Breast epithelium (tissue), 4 donors: Measurements from ENCODE around the gene FLYWCH2. TPM values are rescaled to one million over a fixed set of nuclear protein-coding genes. Genes with fewer than 3 reads are reported as not detected.

Experiments used
- DNase-seq, 2 donors: peaks; one replicate each; pipeline ENCODE4 v3.0.0-alpha.2; 2019; ENCODE audit warnings: low spot score in 2 of 2
- H3K27ac ChIP-seq, 2 donors: fragments of 200-600 bp; sonication (generic) in 1 of 2; one replicate each; pipeline ENCODE4 v1.5.1; 2016 to 2019; ENCODE audit warnings: mild to moderate bottlenecking in 1 of 2
- H3K27me3 ChIP-seq, 2 donors: fragments of 200-600 bp; sonication (generic) in 1 of 2; one replicate each; pipeline versions ENCODE4 v1.5.1 to v1.6.0; 2017 to 2019; ENCODE audit warnings: control low read depth in 1 of 2, mild to moderate bottlenecking in 1 of 2
- H3K36me3 ChIP-seq: fragments of 200-600 bp; one replicate; pipeline ENCODE4 v1.5.1; 2019
- H3K4me1 ChIP-seq, 2 donors: fragments of 200-600 bp; sonication (generic); one replicate each; pipeline ENCODE4 v1.5.1; 2016 to 2019; ENCODE audit warnings: control low read depth in 1 of 2
- H3K4me3 ChIP-seq, 3 donors: fragments of 200-600 bp; sonication (generic); 1 replicate in 2 of 3; 2 replicates in 1 of 3; pipeline ENCODE4 v1.5.1; 2016 to 2019; ENCODE audit warnings: mild to moderate bottlenecking in 3 of 3, moderate library complexity in 2 of 3
- H3K9me3 ChIP-seq, 2 donors: fragments of 200-600 bp; sonication (generic) in 1 of 2; one replicate each; pipeline ENCODE4 v1.5.1; 2016 to 2019; ENCODE audit warnings: control low read depth in 1 of 2
- CTCF ChIP-seq, 3 donors: fragments of 450-650 bp; IDR thresholded peaks; one replicate each; pipeline ENCODE4 v1.5.1; 2016 to 2017; ENCODE audit warnings: antibody characterized with exemption in 3 of 3, mild to moderate bottlenecking in 3 of 3, moderate library complexity in 3 of 3
- POLR2A ChIP-seq: fragments of 450-650 bp; IDR thresholded peaks from one replicate; pipeline ENCODE4 v1.6.1; 2016; ENCODE audit warnings: antibody characterized with exemption, mild to moderate bottlenecking, moderate library complexity
- POLR2AphosphoS5 ChIP-seq, 3 donors: sonication (generic); formaldehyde crosslinking; IDR thresholded peaks; one replicate each; pipeline ENCODE4 v1.6.1; 2017; ENCODE audit warnings: antibody characterized with exemption in 3 of 3
- intact Hi-C: fragments of 100-400 bp; cut with DNase I; formaldehyde crosslinking; loops from one replicate; pipeline ENCODE4 v1.15.1; 2023; ENCODE audit warnings: low total_unique reads
- total RNA-seq, 3 donors: library from RNA; depleted of rRNA; stranded (reverse); fragments of >200 nt; gene quantifications; one replicate each; pipeline ENCODE4 v1.1.0, GENCODE V29; 2016

Gene FLYWCH2
- total RNA-seq, 3 donors from 2014 or later = 36.0 to 49.2 (median 47.9) TPM

GRCh38 chr16:2853531-2854073, 29.4 kb upstream of the FLYWCH2 start:
- intact Hi-C loops = loop anchor here (10.0 kb wide), 1 partner anchor 99 kb away; the partner anchor contains the start of gene SRRM2
- Histone ChIP-seq H3K4me1 (no peaks in the 10 kb centered on the region), H3K9me3 (peaks cover 0 to 8% of the 10 kb centered on the region in 2 donors), H3K4me3 (no peak overlapping the region), H3K36me3 (no peaks in the 10 kb centered on the region), H3K27me3 (peaks cover 0 to 14% of the 10 kb centered on the region in 2 donors), H3K27ac (no peak overlapping the region)
- no peak for TF ChIP-seq POLR2A
- TF ChIP-seq POLR2AphosphoS5 (IDR thresholded peaks at IDR 0.05) = no peak
- TF ChIP-seq CTCF (IDR thresholded peaks at IDR 0.05) = no peak
- no peak for DNase-seq

GRCh38 chr16:2854700-2855309, 28.2 kb upstream of the FLYWCH2 start:
- Histone ChIP-seq H3K4me1 (no peaks in the 10 kb centered on the region), H3K27ac (no peak overlapping the region), H3K4me3 (no peak overlapping the region), H3K27me3 (peaks cover 0 to 9% of the 10 kb centered on the region in 2 donors), H3K36me3 (no peaks in the 10 kb centered on the region), H3K9me3 (peaks cover 0 to 8% of the 10 kb centered on the region in 2 donors)
- DNase-seq = no peak
- no peak for TF ChIP-seq POLR2AphosphoS5 (IDR thresholded peaks at IDR 0.05)
- TF ChIP-seq CTCF (IDR thresholded peaks at IDR 0.05) = peak; percentile 20 to 30 (median 29)
- intact Hi-C loops = loop anchor here (10.0 kb wide), 1 partner anchor 100 kb away; the partner anchor contains the start of gene SRRM2

- no peak for DNase-seq
- peaks cover 0 to 7% of the 10 kb centered on the region in 2 donors for H3K27me3 ChIP-seq
- intact Hi-C loops = loop anchor here (10.0 kb wide), 1 partner anchor 101 kb away; the partner anchor contains the start of gene SRRM2
These were observed 27.5 kb upstream of the FLYWCH2 start for GRCh38 chr16:2855536-2855935.

GRCh38 chr16:2856061-2856670, 26.8 kb upstream of the FLYWCH2 start:
- Histone ChIP-seq H3K4me1 (no peaks in the 10 kb centered on the region), H3K4me3 (no peak overlapping the region), H3K9me3 (peaks cover 0 to 12% of the 10 kb centered on the region in 2 donors), H3K27ac (peak overlapping the region; percentile 91 to 93), H3K27me3 (peaks cover 0 to 7% of the 10 kb centered on the region in 2 donors), H3K36me3 (no peaks in the 10 kb centered on the region)
- intact Hi-C loops = loop anchor here (10.0 kb wide), 1 partner anchor 101 kb away; the partner anchor contains the start of gene SRRM2
- TF ChIP-seq POLR2AphosphoS5 (IDR thresholded peaks at IDR 0.05) (no peak), POLR2A (no peak), CTCF (IDR thresholded peaks at IDR 0.05) (no peak)
- no peak for DNase-seq

More at GRCh38 chr16:2855536-2855935, 27.5 kb upstream of the FLYWCH2 start:
- Histone ChIP-seq H3K4me3 (no peak overlapping the region), H3K27ac (no peak overlapping the region), H3K36me3 (no peaks in the 10 kb centered on the region), H3K4me1 (no peaks in the 10 kb centered on the region), H3K9me3 (peaks cover 0 to 8% of the 10 kb centered on the region in 2 donors)
- TF ChIP-seq CTCF (IDR thresholded peaks at IDR 0.05) (no peak), POLR2A (no peak)
